NCI-H1048 (cell line): ENCODE data around the gene ETFB.

Source experiments
- DNase-seq: peaks from one replicate; lab custom pipeline; 2025; lab: John Stamatoyannopoulos, UW

The ETFB gene

GRCh38 chr19:51351266-51351990 lies 14.8 kb downstream of the ETFB start:
- no peak for DNase-seq

GRCh38 chr19:51347209-51347928 lies 18.8 kb downstream of the ETFB start:
- no peak for DNase-seq

DNA sequence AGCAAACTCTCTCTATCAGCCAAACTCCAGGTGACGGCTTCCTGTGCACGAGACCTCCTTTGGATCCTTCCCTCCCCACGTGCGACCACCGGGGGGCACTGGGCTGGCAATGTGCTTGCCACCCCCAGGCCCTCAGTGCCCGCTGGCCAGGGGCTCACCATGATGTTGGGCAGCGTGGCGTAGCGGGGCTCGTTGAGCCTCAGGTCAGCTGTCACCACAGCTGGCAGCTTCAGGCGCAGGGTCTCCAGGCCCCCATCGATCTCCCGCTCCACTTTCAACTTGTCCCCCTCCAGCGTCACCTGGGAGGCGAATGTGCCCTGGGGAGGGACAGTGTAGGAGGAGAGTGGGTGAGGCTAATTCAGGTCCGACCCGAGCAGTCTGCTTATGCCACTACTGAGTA lies 19.4 kb downstream of the ETFB start:
- DNase-seq, result no peak

GRCh38 chr19:51345076-51345620 lies 21.0 kb downstream of the ETFB start:
- no peak for DNase-seq

DNA sequence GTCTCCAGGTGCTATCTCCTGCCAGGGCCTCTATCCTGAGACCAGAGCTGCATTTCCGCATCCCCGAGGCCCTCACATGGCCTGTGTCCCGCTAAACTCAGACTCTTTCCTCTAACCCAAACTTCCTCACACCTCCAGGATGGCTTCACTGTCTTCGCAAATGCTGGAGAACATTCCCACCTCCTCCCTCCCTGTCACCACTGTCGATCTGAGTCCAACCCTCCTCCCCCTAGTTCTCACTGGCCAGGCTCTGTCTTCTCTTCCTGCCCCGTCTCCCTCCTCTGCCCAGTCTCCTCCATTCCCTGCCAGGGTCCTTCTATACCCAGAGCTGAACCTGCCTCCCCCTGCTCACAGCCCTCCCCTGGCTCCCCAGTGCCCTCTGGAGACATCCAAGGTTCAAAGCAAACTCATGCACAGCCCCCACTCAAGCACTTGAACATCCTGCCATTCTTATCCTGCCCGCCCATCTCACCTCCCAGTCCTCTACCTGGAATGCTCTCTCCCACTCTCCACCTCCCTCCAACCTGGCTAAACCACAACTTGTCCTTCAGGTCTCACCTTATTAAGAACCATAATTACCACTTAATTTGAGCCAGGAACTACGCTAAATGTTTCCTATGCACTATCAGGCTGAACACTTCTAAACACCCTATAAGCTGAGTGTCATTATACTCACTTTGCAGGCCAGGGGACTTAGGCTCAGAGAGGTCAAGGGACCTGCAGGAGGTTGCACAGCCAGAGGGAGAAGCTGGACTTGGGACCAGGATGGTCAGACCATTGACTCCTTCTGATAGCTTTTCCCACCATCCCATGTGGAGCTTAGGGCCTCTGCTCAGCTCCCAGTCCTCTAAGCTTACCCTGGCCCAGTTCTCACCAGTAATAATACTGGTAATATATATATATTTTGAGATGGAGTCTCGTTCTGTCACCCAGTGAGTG lies 23.3 kb downstream of the ETFB start:
- no peak for DNase-seq

DNA sequence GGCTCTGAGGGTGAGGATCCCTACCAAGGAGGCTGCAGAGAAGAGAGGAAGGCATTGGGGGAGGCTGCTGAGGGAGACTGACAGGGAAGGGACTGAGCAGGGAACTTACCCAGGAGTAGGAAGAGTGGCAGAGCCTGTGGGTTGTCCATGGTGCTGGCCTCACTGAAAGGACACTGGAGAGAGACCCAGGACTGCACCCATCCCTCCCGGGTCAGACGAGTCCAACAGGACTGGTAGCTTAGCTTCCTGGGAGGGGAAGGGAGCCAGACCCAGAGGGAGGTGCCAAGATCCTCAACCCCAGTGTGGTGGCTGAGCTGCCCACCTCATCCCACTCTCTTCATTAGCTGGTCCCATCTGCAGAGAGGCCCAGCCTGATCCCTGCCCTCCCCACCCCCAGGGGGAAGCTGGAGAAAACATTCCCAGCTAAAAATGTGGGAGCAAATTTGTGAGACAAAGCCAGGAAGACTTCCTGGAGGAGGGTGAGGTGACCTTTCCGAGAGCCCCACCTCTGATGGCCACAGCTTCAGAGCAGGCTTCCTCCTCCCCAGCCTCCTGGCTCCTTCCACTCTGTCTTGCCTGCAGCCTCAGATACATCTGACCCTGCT lies 24.1 kb downstream of the ETFB start, which contains the start of gene VSIG10L:
Gene VSIG10L (minus strand): TSS at position 164 of the 605 bp plus-strand sequence. CDS start 15 bp downstream, at position 149.
- DNase-seq, result no peak

DNA sequence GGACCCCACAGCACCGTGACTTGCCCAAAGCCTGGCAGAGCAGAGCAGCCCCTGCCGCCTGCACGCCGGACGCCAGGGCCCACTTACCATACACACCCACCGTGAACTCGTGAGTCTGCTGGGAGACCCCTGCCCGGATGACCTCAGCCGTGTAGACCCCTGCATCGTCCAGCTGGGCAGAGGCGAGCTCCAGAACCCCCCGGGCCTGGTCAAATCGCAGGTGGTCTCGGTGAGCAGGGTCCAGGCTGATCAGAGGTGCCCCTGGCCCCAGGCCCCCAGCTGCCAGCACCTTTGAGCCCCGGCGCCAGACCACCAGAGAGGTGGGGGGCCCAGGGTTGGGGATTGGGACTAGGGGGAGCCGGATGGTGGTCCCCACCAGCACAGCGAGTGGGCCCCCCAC lies 25.1 kb downstream of the ETFB start:
- no peak for DNase-seq

GRCh38 chr19:51339687-51340656 lies 26.2 kb downstream of the ETFB start:
- DNase-seq, result peak; percentile 86

DNA sequence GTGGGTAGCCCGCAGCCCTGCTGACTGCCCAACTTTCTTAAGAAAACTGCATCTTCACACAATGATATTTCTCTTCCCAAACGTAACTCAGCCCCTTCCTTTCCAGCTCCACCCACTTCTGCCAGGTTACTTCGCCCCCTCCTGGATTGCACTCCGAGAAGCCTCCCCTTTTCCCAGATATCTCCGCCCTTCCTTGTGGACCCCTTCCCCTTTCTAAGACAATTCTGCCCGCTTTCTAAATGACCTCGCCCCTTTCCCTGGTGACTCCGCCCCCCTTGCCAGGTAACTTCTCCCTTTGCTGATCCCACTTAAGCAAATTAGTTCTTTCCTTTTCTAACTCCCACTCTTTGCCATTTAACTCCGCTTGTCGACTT lies 26.9 kb downstream of the ETFB start:
- DNase-seq, result no peak

DNA sequence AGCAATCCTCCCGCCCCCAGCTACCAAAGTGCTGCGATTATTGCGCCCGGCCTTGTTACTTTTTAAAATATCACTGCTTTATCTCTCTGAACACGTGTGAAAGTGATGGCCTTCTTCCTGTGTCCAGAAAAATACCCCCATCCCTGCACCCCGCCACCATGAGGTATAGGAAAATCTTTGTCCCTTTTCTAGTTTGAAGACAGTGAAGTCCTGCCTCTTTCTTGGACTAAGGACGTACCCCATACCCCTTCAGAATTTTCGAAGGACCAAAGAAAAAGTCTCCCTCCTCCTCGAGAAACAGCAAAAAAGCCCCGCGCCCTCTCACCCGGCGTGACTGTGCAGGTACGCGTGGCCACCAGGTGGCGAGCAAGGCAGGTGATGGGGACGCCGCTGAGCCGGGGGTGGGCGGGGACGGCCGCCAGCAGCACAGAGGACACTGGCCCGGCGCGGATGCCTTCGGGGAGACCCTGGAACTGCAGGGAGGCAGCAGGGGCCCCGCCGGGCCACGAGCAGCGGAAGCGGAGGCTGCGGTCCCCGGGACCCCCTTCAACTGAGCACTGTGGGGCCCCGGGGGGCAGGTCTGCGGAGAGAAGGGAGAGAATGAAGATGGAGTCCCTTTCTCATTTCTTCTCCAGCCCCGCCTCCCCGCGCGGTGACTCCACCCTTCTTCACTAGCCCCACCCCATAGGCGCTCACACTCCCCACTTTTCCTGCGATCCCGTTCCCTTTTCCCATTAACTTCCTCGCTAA lies 27.4 kb downstream of the ETFB start:
- DNase-seq, result peak; percentile 39

GRCh38 chr19:51337861-51338562 lies 28.2 kb downstream of the ETFB start:
- no peak for DNase-seq

GRCh38 chr19:51337141-51337860 lies 28.9 kb downstream of the ETFB start:
- DNase-seq, result no peak

DNA sequence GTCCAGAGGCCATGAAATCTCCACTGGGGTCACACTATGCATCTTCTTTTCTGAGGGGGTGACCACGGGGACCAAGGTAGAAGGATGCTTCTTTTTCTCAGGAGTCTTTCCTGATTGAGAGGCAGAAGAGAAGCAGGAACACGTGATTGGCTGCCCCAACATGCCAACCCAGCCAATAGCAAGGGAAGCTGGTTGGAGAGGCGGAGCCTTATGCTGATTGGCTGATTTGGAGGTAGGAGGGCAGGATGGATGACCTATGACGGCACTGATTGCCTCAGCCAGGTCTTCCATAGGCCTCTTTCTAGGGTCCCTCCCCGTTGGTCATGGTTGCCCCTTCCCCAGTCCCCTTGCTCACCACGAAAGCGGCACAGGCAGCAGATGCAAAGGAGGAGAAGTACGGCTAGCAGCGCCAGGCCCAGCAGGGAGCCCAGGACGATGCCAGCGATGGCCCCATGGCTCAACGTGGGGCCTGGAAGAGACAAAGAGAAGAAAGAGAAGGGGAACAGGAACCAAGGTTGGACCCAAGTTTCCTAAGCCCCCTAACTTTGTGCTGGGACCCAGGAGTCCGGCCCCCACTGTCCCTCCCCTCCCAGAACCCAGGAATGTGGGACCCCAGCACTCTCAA lies 32.2 kb downstream of the ETFB start:
- no peak for DNase-seq

DNA sequence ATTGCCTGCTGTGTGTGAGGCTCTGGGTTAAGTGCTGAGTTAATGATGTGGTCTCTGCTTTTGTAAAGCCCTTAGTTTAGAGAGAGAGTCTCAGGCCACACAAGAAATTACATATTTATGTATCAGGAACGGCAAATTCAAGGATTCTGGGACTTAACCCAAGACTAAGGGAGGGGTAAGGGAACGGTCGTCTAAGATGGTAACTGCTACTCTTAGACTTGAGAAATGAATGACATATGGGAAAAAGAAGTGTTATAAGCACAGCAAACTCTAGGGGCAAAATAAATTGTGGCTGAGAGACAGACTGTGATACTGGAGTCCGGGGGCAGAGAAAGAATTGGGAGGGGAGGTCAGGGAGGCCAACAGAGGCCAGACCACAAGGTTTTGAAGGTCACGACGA lies 34.5 kb downstream of the ETFB start:
- no peak for DNase-seq

- no peak for DNase-seq
These were observed 35.0 kb downstream of the ETFB start for GRCh38 chr19:51331193-51331592.

DNA sequence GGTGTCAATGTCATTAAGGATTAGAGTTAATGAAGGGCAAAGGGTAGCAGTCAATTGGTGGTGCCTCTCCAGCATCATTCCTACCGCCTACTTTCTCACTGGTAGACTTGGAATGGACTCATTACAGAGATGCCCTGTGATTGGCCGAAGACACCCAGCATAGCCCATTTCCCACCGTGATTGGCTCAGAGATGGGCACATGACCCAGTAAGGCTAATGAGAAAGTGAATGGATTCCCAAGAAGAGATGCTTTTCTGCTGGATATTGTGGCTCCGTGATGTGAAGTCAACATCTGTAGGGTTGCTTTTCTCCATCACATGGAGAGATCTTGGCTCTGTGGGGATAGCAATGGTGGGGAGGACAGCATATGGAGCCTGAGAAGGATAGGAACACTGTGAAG lies 35.8 kb downstream of the ETFB start:
- no peak for DNase-seq

- DNase-seq, result no peak
These were observed 36.8 kb downstream of the ETFB start for GRCh38 chr19:51329411-51329810.
